ENCODE results near the gene PPP1R27.

Gene PPP1R27

GRCh38 chr17:81867170-81867990 is 32.5 kb upstream of the PPP1R27 start:
- Mint-ChIP-seq H3K27me3 (no peaks in the 10 kb centered on the region), H3K4me3 (peak overlapping the region; percentile 49 to 61), H3K27ac (peak overlapping the region; percentile 80 to 97), H3K4me1 (ENCODE audit: low read depth in 2 of 2) (peaks cover 31 to 33% of the 10 kb centered on the region in 2 donors), H3K36me3 (ENCODE audit: insufficient read depth) (peaks cover 90% of the 10 kb centered on the region), H3K9me3 (no peaks in the 10 kb centered on the region)
- ATAC-seq (replicated peaks) (no peak), DNase-seq (peak in 1 of 3 experiments; percentile 30)

- Mint-ChIP-seq H3K27ac (peak overlapping the region; percentile 80 to 97), H3K27me3 (no peaks in the 10 kb centered on the region), H3K4me3 (peak overlapping the region; percentile 49 to 61), H3K9me3 (no peaks in the 10 kb centered on the region), H3K4me1 (ENCODE audit: low read depth in 2 of 2) (peaks cover 32% of the 10 kb centered on the region in 2 donors), H3K36me3 (ENCODE audit: insufficient read depth) (peaks cover 86% of the 10 kb centered on the region)
- no peak for DNase-seq
- ATAC-seq (replicated peaks) = no peak
These were observed 31.8 kb upstream of the PPP1R27 start for GRCh38 chr17:81866440-81867169.

GRCh38 chr17:81865733-81866439 is 31.0 kb upstream of the PPP1R27 start:
- peaks cover 36 to 37% of the 10 kb centered on the region in 2 donors for H3K4me1 Mint-ChIP-seq (ENCODE audit: low read depth in 2 of 2)
- no peaks in the 10 kb centered on the region for H3K27me3 Mint-ChIP-seq
- peaks cover 87% of the 10 kb centered on the region for H3K36me3 Mint-ChIP-seq (ENCODE audit: insufficient read depth)
- H3K4me3 Mint-ChIP-seq = no peak overlapping the region
- peak overlapping the region; percentile 25 to 97 for H3K27ac Mint-ChIP-seq
- DNase-seq (no peak), ATAC-seq (replicated peaks) (no peak)
- no peaks in the 10 kb centered on the region for H3K9me3 Mint-ChIP-seq

GRCh38 chr17:81865358-81865732 is 30.5 kb upstream of the PPP1R27 start:
- ATAC-seq (replicated peaks) = no peak
- Mint-ChIP-seq H3K27ac (peak overlapping the region; percentile 25 to 97), H3K9me3 (no peaks in the 10 kb centered on the region), H3K27me3 (no peaks in the 10 kb centered on the region), H3K4me1 (ENCODE audit: low read depth in 2 of 2) (peaks cover 36 to 38% of the 10 kb centered on the region in 2 donors), H3K36me3 (ENCODE audit: insufficient read depth) (peaks cover 90% of the 10 kb centered on the region), H3K4me3 (no peak overlapping the region)
- no peak for DNase-seq

- H3K9me3 Mint-ChIP-seq = no peaks in the 10 kb centered on the region
- H3K36me3 Mint-ChIP-seq (ENCODE audit: insufficient read depth) = peaks cover 85% of the 10 kb centered on the region
- H3K4me1 Mint-ChIP-seq (ENCODE audit: low read depth in 2 of 2) = peaks cover 35 to 37% of the 10 kb centered on the region in 2 donors
- peak overlapping the region in 1 of 2 donors; percentile 97 for H3K27ac Mint-ChIP-seq
- no peak for ATAC-seq (replicated peaks)
- no peaks in the 10 kb centered on the region for H3K27me3 Mint-ChIP-seq
- peak overlapping the region in 1 of 2 donors; percentile 68 for H3K4me3 Mint-ChIP-seq
- DNase-seq = no peak
These were observed 29.3 kb upstream of the PPP1R27 start for GRCh38 chr17:81863833-81864768.

GRCh38 chr17:81863123-81863675 is 28.3 kb upstream of the PPP1R27 start:
- Mint-ChIP-seq H3K27me3 (no peaks in the 10 kb centered on the region), H3K36me3 (ENCODE audit: insufficient read depth) (peaks cover 80% of the 10 kb centered on the region), H3K4me1 (ENCODE audit: low read depth in 2 of 2) (peaks cover 37% of the 10 kb centered on the region in 2 donors), H3K4me3 (peak overlapping the region; percentile 49 to 68), H3K9me3 (no peaks in the 10 kb centered on the region), H3K27ac (peak overlapping the region; percentile 12 to 91)
- DNase-seq (no peak), ATAC-seq (replicated peaks) (no peak)

GRCh38 chr17:81860756-81861568 is 26.1 kb upstream of the PPP1R27 start:
- Mint-ChIP-seq H3K27me3 (no peaks in the 10 kb centered on the region), H3K27ac (peak overlapping the region; percentile 95 to 96), H3K4me1 (ENCODE audit: low read depth in 2 of 2) (peaks cover 28 to 40% of the 10 kb centered on the region in 2 donors), H3K9me3 (no peaks in the 10 kb centered on the region), H3K36me3 (ENCODE audit: insufficient read depth) (peaks cover 80% of the 10 kb centered on the region), H3K4me3 (peak overlapping the region; percentile 80 to 88)
- peak; percentile 78 for ATAC-seq (replicated peaks)
- DNase-seq = peak; percentile 98 to 100 (median 99)

- DNase-seq = no peak
- Mint-ChIP-seq H3K4me3 (peak within 1 kb of the TSS; percentile 83 to 88), H3K4me1 (ENCODE audit: low read depth in 2 of 2) (peaks cover 30 to 38% of the 10 kb centered on the region in 2 donors)
These were observed 25.3 kb upstream of the PPP1R27 start, which contains the start of gene P4HB for GRCh38 chr17:81859906-81860755. Gene P4HB (minus strand): TSS chr17:81860535. CDS start chr17:81860471, 64 bp downstream.

GRCh38 chr17:81858967-81859905 is 24.4 kb upstream of the PPP1R27 start:
- Mint-ChIP-seq H3K9me3 (no peaks in the 10 kb centered on the region), H3K4me1 (ENCODE audit: low read depth in 2 of 2) (peaks cover 30 to 38% of the 10 kb centered on the region in 2 donors), H3K27ac (peak overlapping the region in 1 of 2 donors; percentile 95), H3K27me3 (no peaks in the 10 kb centered on the region), H3K36me3 (ENCODE audit: insufficient read depth) (peaks cover 75% of the 10 kb centered on the region), H3K4me3 (peak overlapping the region; percentile 74 to 83)
- no peak for DNase-seq
- no peak for ATAC-seq (replicated peaks)

More at GRCh38 chr17:81859906-81860755, 25.3 kb upstream of the PPP1R27 start, which contains the start of gene P4HB:
- Mint-ChIP-seq H3K36me3 (ENCODE audit: insufficient read depth) (peaks cover 77% of the 10 kb centered on the region), H3K9me3 (no peaks in the 10 kb centered on the region), H3K27ac (peak within 1 kb of the TSS; percentile 95 to 96), H3K27me3 (no peaks in the 10 kb centered on the region)
- ATAC-seq (replicated peaks) = peak; percentile 18
